KMS-11 (cell line): ENCODE data around the gene NCOA4.

Experiments used
- H2AFZ ChIP-seq: fragments of 200-600 bp; sonication (generic); 2 replicates; pipeline ENCODE4 v1.6.1; 2016; ENCODE audit warnings: antibody characterized with exemption, mixed run types, low read depth
- H3K27ac ChIP-seq: fragments of 200-600 bp; sonication (generic); 2 replicates; pipeline ENCODE4 v1.6.1; 2016; ENCODE audit warnings: mild to moderate bottlenecking, mixed run types
- H3K27me3 ChIP-seq: fragments of 200-600 bp; sonication (generic); 2 replicates; pipeline ENCODE4 v1.6.1; 2017; ENCODE audit warnings: mild to moderate bottlenecking, low read depth, mixed run types, moderate library complexity; ENCODE audit not compliant: insufficient read depth
- H3K36me3 ChIP-seq: fragments of 200-600 bp; sonication (generic); 2 replicates; pipeline ENCODE4 v1.6.1; 2017; ENCODE audit warnings: mild to moderate bottlenecking, mixed run types; ENCODE audit not compliant: insufficient read depth
- H3K4me1 ChIP-seq: fragments of 200-600 bp; sonication (generic); 2 replicates; pipeline ENCODE4 v1.6.1; 2016; ENCODE audit warnings: mild to moderate bottlenecking, low read depth, mixed run types; ENCODE audit not compliant: poor library complexity, severe bottlenecking
- H3K4me2 ChIP-seq: fragments of 200-600 bp; sonication (generic); 2 replicates; pipeline ENCODE4 v1.7.0; 2016; ENCODE audit warnings: mild to moderate bottlenecking, mixed run types
- H3K4me3 ChIP-seq: fragments of 200-600 bp; sonication (generic); IDR thresholded peaks from 2 replicates; pipeline ENCODE4 v1.6.1; 2017; ENCODE audit warnings: low read depth, low read length, mixed read lengths; ENCODE audit not compliant: insufficient read depth
- H3K79me2 ChIP-seq: fragments of 200-600 bp; sonication (generic); 2 replicates; pipeline ENCODE4 v1.6.1; 2016; ENCODE audit warnings: low read depth, mixed run types; ENCODE audit not compliant: insufficient read depth
- H3K9ac ChIP-seq: fragments of 200-600 bp; sonication (generic); 2 replicates; pipeline ENCODE4 v1.6.1; 2016; ENCODE audit warnings: mild to moderate bottlenecking, mixed run types
- H4K20me1 ChIP-seq: fragments of 200-600 bp; sonication (generic); 2 replicates; pipeline ENCODE4 v1.6.1; 2016; ENCODE audit warnings: mild to moderate bottlenecking, mixed run types; ENCODE audit not compliant: insufficient read depth
- CTCF ChIP-seq: fragments of 200-600 bp; sonication (generic); conservative IDR thresholded peaks from 2 replicates; pipeline ENCODE4 v1.6.1; 2017; ENCODE audit warnings: low read depth, mild to moderate bottlenecking, antibody characterized with exemption, low read length, moderate library complexity, mixed read lengths

The NCOA4 gene

GRCh38 chr10:46019177-46019528, 11.3 kb downstream of the NCOA4 start:
- H4K20me1 ChIP-seq, result peaks cover 5% of the 10 kb centered on the region; the same call in 1 of the 2 replicates
- H3K4me2 ChIP-seq, result no peak overlapping the region
- H3K9ac ChIP-seq, result no peak overlapping the region
- no peak overlapping the region for H3K4me3 ChIP-seq
- TF ChIP-seq CTCF, result no peak
- peaks cover 87% of the 10 kb centered on the region for H3K79me2 ChIP-seq
- peaks cover 3% of the 10 kb centered on the region; the same call in 1 of the 2 replicates for H3K36me3 ChIP-seq
- no peak overlapping the region for H2AFZ ChIP-seq
- peaks cover 53% of the 10 kb centered on the region for H3K4me1 ChIP-seq
- H3K27me3 ChIP-seq, result no peaks in the 10 kb centered on the region
- no peak overlapping the region for H3K27ac ChIP-seq

- Histone ChIP-seq H2AFZ (no peak overlapping the region), H4K20me1 (peaks cover 5% of the 10 kb centered on the region; the same call in 1 of the 2 replicates), H3K36me3 (peaks cover 7% of the 10 kb centered on the region; the same call in 1 of the 2 replicates), H3K27me3 (no peaks in the 10 kb centered on the region), H3K4me3 (no peak overlapping the region), H3K27ac (no peak overlapping the region), H3K9ac (no peak overlapping the region), H3K4me1 (peaks cover 53% of the 10 kb centered on the region), H3K79me2 (peaks cover 83% of the 10 kb centered on the region), H3K4me2 (no peak overlapping the region)
- TF ChIP-seq CTCF, result no peak
Observed at GRCh38 chr10:46018453-46019176, 11.8 kb downstream of the NCOA4 start.

GRCh38 chr10:46017733-46018132, 12.7 kb downstream of the NCOA4 start:
- Histone ChIP-seq H3K79me2 (peaks cover 74% of the 10 kb centered on the region), H3K27me3 (no peaks in the 10 kb centered on the region), H2AFZ (no peak overlapping the region), H3K4me1 (peaks cover 53% of the 10 kb centered on the region), H4K20me1 (peaks cover 5% of the 10 kb centered on the region; the same call in 1 of the 2 replicates), H3K4me2 (no peak overlapping the region), H3K4me3 (no peak overlapping the region), H3K9ac (no peak overlapping the region), H3K36me3 (peaks cover 10% of the 10 kb centered on the region; the same call in 1 of the 2 replicates), H3K27ac (no peak overlapping the region)
- TF ChIP-seq CTCF, result no peak

GRCh38 chr10:46016811-46017210, 13.6 kb downstream of the NCOA4 start:
- Histone ChIP-seq H3K4me2 (no peak overlapping the region), H3K4me3 (no peak overlapping the region), H4K20me1 (0 out of 2 replicates have a peak, but pooled peaks cover 5% of the 10 kb centered on the region), H3K79me2 (peaks cover 65% of the 10 kb centered on the region), H2AFZ (no peak overlapping the region), H3K36me3 (peaks cover 10% of the 10 kb centered on the region; the same call in 1 of the 2 replicates), H3K4me1 (peaks cover 53% of the 10 kb centered on the region), H3K27ac (no peak overlapping the region), H3K9ac (no peak overlapping the region), H3K27me3 (no peaks in the 10 kb centered on the region)
- no peak for TF ChIP-seq CTCF
